Spinal cord (tissue), 10 donors: ENCODE results near the gene C10orf105. TPM values are rescaled to one million over a fixed set of nuclear protein-coding genes. Genes with fewer than 3 reads are reported as not detected.

ENCODE experiments used
- DNase-seq, 6 donors: peaks; one replicate each; pipeline versions ENCODE4 v3.0.0 to v3.0.0-alpha.2; 2013 to 2015; ENCODE audit warnings: low spot score in 6 of 6, low read depth in 4 of 6
- H3K27ac ChIP-seq: one replicate; pipeline ENCODE4 v1.5.1; 2013; ENCODE audit warnings: low read depth, low read length, control low read depth
- H3K27me3 ChIP-seq: one replicate; pipeline ENCODE4 v1.6.1; 2013; ENCODE audit warnings: low read length; ENCODE audit not compliant: control insufficient read depth, insufficient read depth
- H3K36me3 ChIP-seq: one replicate; pipeline ENCODE4 v1.6.1; 2013; ENCODE audit warnings: low read length; ENCODE audit not compliant: control insufficient read depth, insufficient read depth
- H3K4me1 ChIP-seq: one replicate; pipeline ENCODE4 v1.6.1; 2013; ENCODE audit warnings: low read length; ENCODE audit not compliant: control insufficient read depth, insufficient read depth
- H3K4me3 ChIP-seq: one replicate; pipeline ENCODE4 v1.5.1; 2013; ENCODE audit warnings: low read depth, low read length, control low read depth
- H3K9me3 ChIP-seq: one replicate; pipeline ENCODE4 v1.6.1; 2013; ENCODE audit warnings: low read length; ENCODE audit not compliant: control insufficient read depth, insufficient read depth
- WGBS: methylation state at CpG from one replicate; pipeline ENCODE4 v1.1.5; 2013; ENCODE audit warnings: missing lambda C conversion rate; ENCODE audit not compliant: insufficient coverage; 5-methylcytosine and 5-hydroxymethylcytosine counted together
- polyA plus RNA-seq, 2 donors: library from polyadenylated mRNA; unstranded; fragments of 120-200 nt; gene quantifications; one replicate each; pipeline ENCODE4 v1.2.1, GENCODE V29; 2013; ENCODE audit not compliant: insufficient read length in 2 of 2
- total RNA-seq, 2 donors: library from RNA; depleted of rRNA in 1 of 2; stranded (reverse); fragments of 120-200 nt in 1 of 2; fragments of >200 nt in 1 of 2; gene quantifications; one replicate each; pipeline versions ENCODE4 v1.2.3 to v1.2.4, GENCODE V29; 2013 to 2014
- donor health status: healthy.

The C10orf105 gene
- total and polyA plus RNA-seq, 4 donors = 0.99 to 13.9 (median 6.4) TPM

DNA sequence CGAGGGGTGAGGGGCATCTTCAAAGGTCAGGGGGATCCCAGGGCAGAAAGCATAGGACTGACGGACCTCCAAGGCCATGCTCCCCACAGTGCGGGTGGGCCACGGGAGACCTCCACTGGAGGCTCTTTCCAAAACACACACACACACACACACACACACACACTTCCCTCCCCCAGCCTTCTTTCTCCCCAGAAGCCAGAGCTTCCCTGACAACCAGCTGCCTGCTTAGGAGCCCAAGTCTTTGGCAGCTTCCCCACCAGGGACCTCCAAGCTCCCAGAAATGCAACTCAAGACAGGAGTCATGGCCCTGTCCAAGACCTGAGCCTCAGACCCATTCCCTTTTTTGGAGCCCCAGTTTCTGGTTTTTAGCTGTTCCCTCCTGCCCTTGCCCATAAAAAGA is 710 bp upstream of the C10orf105 start:
- no peak overlapping the region for H3K4me3 ChIP-seq
- H3K36me3 ChIP-seq = peaks cover 13% of the 10 kb centered on the region
- no peaks in the 10 kb centered on the region for H3K27me3 ChIP-seq
- H3K4me1 ChIP-seq = peaks cover 58% of the 10 kb centered on the region
- peak in 4 of 6 donors; percentile 50 to 81 (median 54) for DNase-seq
- WGBS = 62% methylated on average over 4 of the region's 4 CpGs
- H3K27ac ChIP-seq = peak overlapping the region; percentile 79
- no peaks in the 10 kb centered on the region for H3K9me3 ChIP-seq

DNA sequence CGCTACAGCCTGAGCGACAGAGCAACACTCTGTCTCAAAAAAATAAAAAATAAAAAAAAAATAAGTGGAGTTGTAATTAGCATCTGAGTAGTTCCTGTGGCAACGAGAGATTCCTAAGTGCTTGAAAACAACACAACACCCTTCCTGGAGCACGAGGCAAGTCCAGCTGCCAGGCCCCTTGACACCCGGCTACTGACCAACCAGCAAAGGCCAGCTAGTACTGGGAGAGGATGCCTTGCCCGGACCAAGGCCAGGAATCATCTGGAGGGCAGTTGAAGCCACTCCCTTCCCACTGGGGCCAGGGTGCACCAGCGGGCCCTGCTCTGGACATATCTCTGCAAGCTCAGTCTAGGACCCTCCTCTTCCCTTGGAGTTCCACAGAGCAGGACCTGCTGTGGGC is 536 bp downstream of the C10orf105 start:
- Histone ChIP-seq H3K4me1 (peaks cover 71% of the 10 kb centered on the region), H3K27ac (peak overlapping the region; percentile 79), H3K9me3 (no peaks in the 10 kb centered on the region), H3K27me3 (no peaks in the 10 kb centered on the region), H3K4me3 (no peak overlapping the region), H3K36me3 (peaks cover 16% of the 10 kb centered on the region)
- WGBS = 78% methylated on average over 4 of the region's 7 CpGs
- peak in 1 of 6 donors; percentile 30 for DNase-seq

DNA sequence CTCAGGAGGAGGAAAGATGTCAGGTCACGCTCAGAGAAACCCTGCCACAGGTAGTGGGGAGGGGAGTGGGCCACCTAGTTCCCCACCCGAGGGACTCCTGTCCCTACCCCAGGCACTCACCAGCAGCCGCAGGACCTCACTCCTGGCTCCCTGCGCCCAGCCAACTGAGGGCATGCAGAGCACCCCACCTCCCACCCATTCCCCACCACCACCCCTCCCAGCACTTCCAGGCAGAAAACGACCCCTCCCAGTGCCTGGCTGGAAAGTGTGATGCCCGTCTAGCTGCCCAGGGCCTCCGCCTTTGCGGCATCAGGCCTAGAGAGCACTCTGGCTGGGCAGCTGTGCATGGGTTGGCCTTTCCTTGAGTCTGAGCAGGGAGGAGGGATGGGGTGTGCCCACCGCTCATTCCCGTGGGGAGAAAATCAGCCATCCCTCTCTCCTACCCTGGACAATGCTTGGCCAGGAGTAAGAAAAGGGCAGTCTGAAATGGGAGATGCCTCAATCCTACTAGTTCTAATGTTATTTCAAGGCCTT is 1.3 kb downstream of the C10orf105 start:
- WGBS = 90% methylated on average over 4 of the region's 10 CpGs
- peaks cover 16% of the 10 kb centered on the region for H3K36me3 ChIP-seq
- H3K27me3 ChIP-seq = no peaks in the 10 kb centered on the region
- peaks cover 75% of the 10 kb centered on the region for H3K4me1 ChIP-seq
- DNase-seq = no peak
- peak overlapping the region; percentile 62 for H3K27ac ChIP-seq
- H3K4me3 ChIP-seq = no peak overlapping the region
- H3K9me3 ChIP-seq = no peaks in the 10 kb centered on the region

GRCh38 chr10:71717551-71717951 is 2.0 kb downstream of the C10orf105 start:
- Histone ChIP-seq H3K4me1 (peaks cover 81% of the 10 kb centered on the region), H3K27me3 (no peaks in the 10 kb centered on the region), H3K36me3 (peaks cover 19% of the 10 kb centered on the region), H3K9me3 (no peaks in the 10 kb centered on the region), H3K4me3 (no peak overlapping the region), H3K27ac (peak overlapping the region; percentile 4)
- 52% methylated on average over 2 of the region's 2 CpGs for WGBS
- peak in 1 of 6 donors; percentile 39 for DNase-seq

- 92% methylated on average over 3 of the region's 4 CpGs for WGBS
- H3K9me3 ChIP-seq = no peaks in the 10 kb centered on the region
- H3K27me3 ChIP-seq = no peaks in the 10 kb centered on the region
- peaks cover 84% of the 10 kb centered on the region for H3K4me1 ChIP-seq
- H3K4me3 ChIP-seq = no peak overlapping the region
- H3K27ac ChIP-seq = peak overlapping the region; percentile 4
- DNase-seq = no peak
- H3K36me3 ChIP-seq = peaks cover 19% of the 10 kb centered on the region
Observed at GRCh38 chr10:71717056-71717455, 2.5 kb downstream of the C10orf105 start.

DNA sequence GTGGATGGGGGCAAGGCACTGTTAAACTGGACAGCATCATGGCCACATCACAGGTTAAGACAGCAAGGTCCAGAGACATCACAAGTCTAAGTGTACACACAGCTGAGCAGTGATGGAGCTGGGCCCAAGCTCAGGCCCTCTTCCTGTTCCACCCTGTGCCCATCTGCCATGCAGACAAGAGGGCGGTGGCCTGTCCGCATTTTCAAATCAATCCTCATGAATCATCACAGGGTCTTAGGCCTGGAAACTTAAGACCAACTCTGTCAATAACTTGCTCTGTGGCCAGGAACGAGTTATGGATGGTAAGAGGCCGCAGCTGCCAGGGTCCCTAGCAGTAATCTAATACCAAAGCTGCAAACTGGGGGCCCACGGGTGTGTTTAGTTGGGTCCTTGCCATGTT is 3.2 kb downstream of the C10orf105 start:
- Histone ChIP-seq H3K9me3 (no peaks in the 10 kb centered on the region), H3K36me3 (peaks cover 19% of the 10 kb centered on the region), H3K27me3 (no peaks in the 10 kb centered on the region), H3K4me3 (no peak overlapping the region), H3K27ac (no peak overlapping the region), H3K4me1 (peaks cover 84% of the 10 kb centered on the region)
- DNase-seq = no peak
- 93% methylated on average over 4 of the region's 5 CpGs for WGBS

DNA sequence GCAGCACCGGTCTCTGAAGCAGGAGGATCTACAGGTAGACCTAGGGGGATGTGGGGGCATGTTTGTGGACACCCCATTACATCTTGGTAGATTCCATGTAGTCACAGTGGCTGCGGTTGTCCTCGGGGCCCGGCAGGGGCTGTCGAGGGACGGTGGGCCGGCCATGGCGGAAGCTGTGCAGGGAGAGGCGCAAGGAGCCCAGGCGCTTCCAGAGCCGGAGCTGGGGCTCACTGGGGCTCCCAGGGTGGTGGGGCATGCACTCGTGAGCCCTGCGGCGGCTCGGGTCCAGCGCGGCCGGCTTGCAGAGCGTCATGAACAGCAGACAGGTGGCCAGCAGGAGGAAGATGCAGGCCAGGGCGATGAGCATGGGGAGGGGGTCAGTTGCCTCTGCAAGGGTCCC is 3.7 kb downstream of the C10orf105 start:
- no peaks in the 10 kb centered on the region for H3K9me3 ChIP-seq
- peaks cover 19% of the 10 kb centered on the region for H3K36me3 ChIP-seq
- H3K4me3 ChIP-seq = no peak overlapping the region
- no peaks in the 10 kb centered on the region for H3K27me3 ChIP-seq
- 90% methylated on average over 20 of the region's 20 CpGs for WGBS
- no peak for DNase-seq
- H3K4me1 ChIP-seq = peaks cover 83% of the 10 kb centered on the region
- no peak overlapping the region for H3K27ac ChIP-seq

- peaks cover 75% of the 10 kb centered on the region for H3K4me1 ChIP-seq
- no peaks in the 10 kb centered on the region for H3K27me3 ChIP-seq
- peaks cover 19% of the 10 kb centered on the region for H3K36me3 ChIP-seq
- 86% methylated on average over 8 of the region's 8 CpGs for WGBS
- H3K9me3 ChIP-seq = no peaks in the 10 kb centered on the region
- no peak for DNase-seq
- H3K4me3 ChIP-seq = no peak overlapping the region
- peak overlapping the region; percentile 94 for H3K27ac ChIP-seq
Observed at GRCh38 chr10:71715026-71715425, 4.6 kb downstream of the C10orf105 start.

DNA sequence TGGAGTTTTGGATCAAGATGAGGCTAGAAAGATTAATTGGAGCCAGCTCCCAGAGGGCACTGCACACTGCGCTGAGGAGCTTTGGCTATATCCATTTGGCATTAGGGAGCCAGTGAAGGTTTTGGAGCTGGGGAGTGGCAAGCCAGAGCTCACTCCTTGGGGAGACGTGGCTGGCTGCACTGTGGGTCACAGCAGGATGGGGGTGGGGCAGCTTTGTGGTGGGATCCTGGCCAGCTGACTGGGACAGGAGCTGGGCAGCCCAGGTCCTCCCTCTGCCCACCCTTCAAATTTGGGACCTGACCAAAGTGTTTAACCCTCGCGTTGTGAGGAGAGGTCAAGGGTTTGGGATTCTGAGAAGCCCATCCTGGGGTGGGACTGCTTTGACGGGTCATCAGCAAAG is 5.0 kb downstream of the C10orf105 start:
- Histone ChIP-seq H3K27ac (peak overlapping the region; percentile 94), H3K4me1 (peaks cover 71% of the 10 kb centered on the region)
- WGBS = 62% methylated on average over 3 of the region's 5 CpGs

GRCh38 chr10:71714031-71714410 is 5.6 kb downstream of the C10orf105 start:
- Histone ChIP-seq H3K27ac (peak overlapping the region; percentile 94), H3K27me3 (no peaks in the 10 kb centered on the region), H3K4me3 (no peak overlapping the region), H3K9me3 (no peaks in the 10 kb centered on the region), H3K4me1 (peaks cover 65% of the 10 kb centered on the region), H3K36me3 (peaks cover 19% of the 10 kb centered on the region)
- no peak for DNase-seq
- WGBS = 93% methylated on average over 2 of the region's 4 CpGs

More for the DNA sequence above, 5.0 kb downstream of the C10orf105 start:
- H3K9me3 ChIP-seq = no peaks in the 10 kb centered on the region
- H3K36me3 ChIP-seq = peaks cover 19% of the 10 kb centered on the region
- H3K4me3 ChIP-seq = no peak overlapping the region
- no peak for DNase-seq
- H3K27me3 ChIP-seq = no peaks in the 10 kb centered on the region
